AG09319 (cell line): Measurements from ENCODE around the gene CACUL1.

Source experiments
- DNase-seq: peaks from one replicate; pipeline ENCODE4 v3.0.0-alpha.2; 2010; ENCODE audit warnings: low read depth; ENCODE audit errors: extremely low read depth
- CTCF ChIP-seq: IDR thresholded peaks from 2 replicates; pipeline ENCODE4 v1.5.1; 2011; ENCODE audit warnings: low read depth, mild to moderate bottlenecking, inconsistent platforms, low read length, moderate library complexity

CACUL1 gene

GRCh38 chr10:118776960-118777359 is 22.2 kb upstream of the CACUL1 start:
- no peak for DNase-seq
- no peak for TF ChIP-seq CTCF

- TF ChIP-seq CTCF: no peak
- no peak for DNase-seq
Observed at GRCh38 chr10:118776033-118776432, 21.3 kb upstream of the CACUL1 start.

- DNase-seq: no peak
- no peak; the same call in 1 of the 2 replicates for TF ChIP-seq CTCF
Observed at GRCh38 chr10:118775478-118775877, 20.7 kb upstream of the CACUL1 start.

- DNase-seq: no peak
- no peak for TF ChIP-seq CTCF
Observed at GRCh38 chr10:118773041-118773440, 18.3 kb upstream of the CACUL1 start.

- TF ChIP-seq CTCF: no peak
- no peak for DNase-seq
Observed at GRCh38 chr10:118771976-118772375, 17.2 kb upstream of the CACUL1 start.

GRCh38 chr10:118769898-118770600 is 15.3 kb upstream of the CACUL1 start:
- TF ChIP-seq CTCF: no peak
- DNase-seq: no peak

GRCh38 chr10:118768041-118768919 is 13.5 kb upstream of the CACUL1 start:
- DNase-seq: no peak
- no peak for TF ChIP-seq CTCF
